Mammary microvascular endothelial cell (primary cell): ENCODE data around the gene SLC6A8. TPM values are rescaled to one million over a fixed set of nuclear protein-coding genes. Genes with fewer than 3 reads are reported as not detected.

Experiments
- total RNA-seq: library from RNA; depleted of rRNA; stranded (reverse); fragments of >200 nt; gene quantifications from 2 replicates; pipeline ENCODE4 v1.2.3, GENCODE V29; 2015

Gene SLC6A8
- total RNA-seq = 1.4 and 2.0 TPM in 2 replicates

DNA sequence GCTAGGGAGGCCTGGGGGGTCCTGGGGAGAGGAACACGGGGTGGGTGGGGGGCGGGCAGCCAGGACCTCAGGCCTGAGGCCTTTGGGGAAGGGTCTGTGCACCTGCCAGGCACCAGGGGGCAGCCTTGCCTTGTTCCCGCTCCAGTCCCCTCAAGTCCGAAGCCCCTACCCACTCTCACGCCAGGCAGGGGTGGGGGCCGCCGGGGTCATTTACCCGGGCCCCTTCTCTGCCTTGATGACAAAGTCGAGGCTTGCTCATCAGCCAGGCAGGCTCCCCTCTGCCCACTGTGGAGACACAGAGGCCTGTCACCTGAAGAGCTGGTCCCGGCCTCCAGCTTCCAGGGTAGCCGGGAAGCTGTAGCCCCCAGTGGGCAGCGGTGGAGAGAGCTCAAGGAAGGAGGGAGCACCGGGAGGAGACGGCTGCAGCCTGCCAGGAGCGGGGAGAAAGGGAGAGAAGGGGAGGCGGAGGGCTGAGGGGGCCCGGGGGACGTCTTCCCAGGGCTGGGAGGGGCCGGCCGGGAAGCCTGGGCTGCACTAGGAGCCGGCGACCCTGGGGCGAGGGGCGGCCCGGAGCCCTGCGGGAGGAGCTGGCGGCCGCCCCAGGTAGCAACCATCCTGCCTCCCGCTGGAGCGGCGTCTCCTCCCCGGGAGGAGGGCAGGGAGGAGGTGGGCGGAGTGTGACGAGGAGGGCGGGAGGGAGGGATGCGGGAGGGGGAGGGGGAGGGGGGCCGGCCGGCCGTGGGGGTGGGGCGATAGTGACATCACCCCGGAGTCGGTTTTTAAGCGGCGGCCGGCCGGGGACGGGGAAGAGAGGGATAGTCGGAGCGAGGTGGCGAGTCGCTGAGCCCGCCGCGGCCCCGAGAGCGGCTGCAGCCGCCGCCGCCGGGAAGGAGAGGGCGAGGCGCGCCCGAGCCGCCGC lies at the start of gene SLC6A8:
TSS of gene SLC6A8 (plus strand) at position 806 of the 919 bp plus-strand sequence. CDS start 649 bp downstream, outside the sequence.

DNA sequence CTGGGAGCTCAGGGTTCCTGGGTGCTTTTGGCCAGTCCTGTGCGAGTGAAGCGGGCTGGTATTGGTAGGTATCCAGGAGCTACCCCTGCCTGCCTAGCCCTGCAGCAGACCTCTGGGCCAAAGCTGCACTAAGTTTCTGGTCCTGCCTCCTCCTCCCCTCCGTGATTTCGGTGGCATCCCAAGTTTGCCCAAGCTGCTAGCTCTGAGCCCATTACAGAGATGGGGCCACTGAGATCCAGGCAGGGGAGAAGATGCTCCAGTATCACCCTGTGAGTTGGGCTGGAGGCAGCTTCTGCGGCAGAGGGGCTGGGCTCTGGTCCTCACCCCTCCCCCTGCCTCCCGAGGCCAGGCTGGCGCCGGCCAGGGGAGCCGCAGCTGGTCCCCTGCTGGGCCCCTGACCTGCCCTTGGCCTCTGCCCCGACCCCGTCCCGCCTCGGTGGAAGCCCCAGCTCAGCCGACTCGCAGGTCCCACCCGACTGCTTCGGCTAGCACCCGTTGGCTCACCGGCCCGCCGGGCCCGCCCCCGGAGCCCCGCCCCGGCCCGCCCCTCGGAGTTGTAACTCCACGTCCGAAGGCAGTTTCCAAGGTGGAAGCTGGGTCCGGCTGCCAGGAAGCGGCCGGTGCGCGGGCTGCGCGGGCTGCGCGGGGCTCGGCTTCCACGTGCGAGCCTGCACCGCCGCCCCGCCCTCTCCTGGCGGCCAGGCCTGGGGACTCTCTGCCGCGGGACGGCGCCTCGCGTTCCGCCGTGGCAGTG lies 40.9 kb upstream of the SLC6A8 start, which contains the start of gene DUSP9:
TSS of gene DUSP9 (plus strand) at position 584 of the 754 bp plus-strand sequence. CDS start 751 bp downstream, outside the sequence.

DNA sequence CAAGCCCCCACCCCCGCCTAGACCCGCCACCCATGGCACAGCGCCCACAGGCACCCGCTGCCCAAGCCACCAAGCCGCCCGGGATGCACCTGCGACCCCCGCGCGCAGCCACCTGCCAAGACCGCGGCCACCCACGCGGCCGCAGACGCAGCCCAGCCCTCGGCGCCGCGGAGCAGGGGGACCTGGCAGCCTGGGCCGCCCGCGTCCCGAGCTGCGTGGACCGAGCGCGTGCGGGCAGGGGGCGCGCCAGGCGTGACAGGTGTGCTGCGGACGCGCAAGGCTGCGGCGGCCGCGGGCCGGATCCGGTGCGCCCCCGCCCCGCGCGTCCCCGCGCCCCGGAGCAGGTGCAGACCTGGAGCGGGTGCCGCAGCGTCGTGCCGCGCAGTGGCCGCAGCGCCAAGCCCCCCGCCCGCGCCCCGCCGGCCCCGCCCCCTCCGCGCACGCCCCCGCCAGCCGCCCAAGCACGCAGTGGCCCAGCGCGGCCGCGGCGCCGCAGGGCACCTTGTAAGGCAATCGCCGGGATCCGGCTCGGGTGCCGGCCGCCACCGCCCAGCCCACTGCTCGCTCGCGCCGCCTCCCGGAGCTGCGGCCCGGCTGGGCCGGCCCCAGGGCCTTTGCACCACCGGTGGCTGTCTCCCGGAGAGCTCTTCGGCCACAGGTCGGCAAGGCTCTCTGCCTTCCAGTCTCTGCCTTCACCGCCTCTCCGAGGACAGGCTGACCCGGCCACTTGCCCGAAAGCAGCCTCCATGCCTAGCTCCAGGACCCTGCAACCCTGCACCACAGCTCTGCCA lies 14.1 kb upstream of the SLC6A8 start, which contains the start of gene PNCK:
TSS of gene PNCK (minus strand) at position 386 of the 791 bp plus-strand sequence. CDS start 737 bp downstream, outside the sequence.

DNA sequence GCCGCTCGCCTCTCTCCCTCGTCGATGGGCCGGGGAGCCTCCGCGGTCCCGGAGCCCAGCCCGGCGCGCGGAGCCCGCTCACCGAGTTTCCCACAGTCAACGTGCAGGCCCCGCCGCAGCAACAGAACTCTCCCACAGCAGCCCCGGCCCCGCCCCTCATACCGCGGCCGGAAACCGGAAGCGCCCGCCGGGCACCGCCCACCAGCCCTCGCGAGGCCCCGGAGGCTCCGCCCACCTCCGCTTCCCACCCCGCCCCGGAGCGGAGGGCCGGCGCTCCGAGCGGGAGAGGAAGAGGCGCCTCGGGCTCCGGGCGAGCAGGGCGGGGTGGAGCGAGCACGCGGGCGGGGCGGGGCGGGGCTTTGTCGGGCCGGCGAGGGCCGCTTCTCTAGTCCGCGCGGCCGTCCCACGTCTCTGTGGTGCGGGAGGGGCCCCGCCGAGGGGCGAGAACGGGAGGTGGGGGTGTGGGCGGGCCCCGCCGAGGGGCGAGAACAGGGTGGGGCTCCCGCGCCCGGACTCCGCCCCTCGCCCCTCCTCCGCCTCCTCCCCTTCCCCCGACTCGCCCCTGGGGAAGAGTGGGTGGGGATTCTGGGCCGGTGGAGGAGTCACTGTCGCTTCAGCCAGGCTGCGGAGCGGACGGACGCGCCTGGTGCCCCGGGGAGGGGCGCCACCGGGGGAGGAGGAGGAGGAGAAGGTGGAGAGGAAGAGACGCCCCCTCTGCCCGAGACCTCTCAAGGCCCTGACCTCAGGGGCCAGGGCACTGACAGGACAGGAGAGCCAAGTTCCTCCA lies 36.7 kb downstream of the SLC6A8 start, which contains the start of the genes ABCD1 and BCAP31:
TSS of gene ABCD1 (plus strand) at position 605 of the 787 bp plus-strand sequence. CDS start 411 bp downstream, outside the sequence.
TSS of gene BCAP31 (minus strand) at position 136 of the 787 bp plus-strand sequence. CDS start 1,143 bp downstream, outside the sequence.

Other genes with a start within 250 kb of the SLC6A8 start
- 2.2 TPM in 1 of 2 replicates, not detected in the other for gene TREX2, start 241.9 kb upstream of the SLC6A8 start, total RNA-seq
- 34.5 and 42.4 TPM in 2 replicates for gene HAUS7, start 217.3 kb upstream of the SLC6A8 start, total RNA-seq
- gene BGN, start 192.9 kb upstream of the SLC6A8 start, total RNA-seq = 6.0 and 7.2 TPM in 2 replicates
- gene ATP2B3, start 170.3 kb upstream of the SLC6A8 start, total RNA-seq = not detected in 2 replicates
- 46.2 and 47.6 TPM in 2 replicates for gene CCNQ, start 88.8 kb upstream of the SLC6A8 start, total RNA-seq
- gene DUSP9, start 40.7 kb upstream of the SLC6A8 start, total RNA-seq = not detected in 2 replicates
- not detected in 2 replicates for gene PNCK, start 14.1 kb upstream of the SLC6A8 start, total RNA-seq
- gene BCAP31, start 36.5 kb downstream of the SLC6A8 start, total RNA-seq = 218 and 225 TPM in 2 replicates
- gene ABCD1, start 36.9 kb downstream of the SLC6A8 start, total RNA-seq = 12.3 and 14.3 TPM in 2 replicates
- 3.5 and 10.6 TPM in 2 replicates for gene PLXNB3, start 76.3 kb downstream of the SLC6A8 start, total RNA-seq
- gene SRPK3, start 93.1 kb downstream of the SLC6A8 start, total RNA-seq = under 0.01 TPM in 1 of 2 replicates, not detected in the other
- 50.8 and 71.7 TPM in 2 replicates for gene IDH3G, start 106.4 kb downstream of the SLC6A8 start, total RNA-seq
- 216 and 289 TPM in 2 replicates for gene SSR4, start 106.7 kb downstream of the SLC6A8 start, total RNA-seq
- gene PDZD4, start 142.6 kb downstream of the SLC6A8 start, total RNA-seq = not detected in 2 replicates
- gene L1CAM, start 198.2 kb downstream of the SLC6A8 start, total RNA-seq = 0.05 TPM in 1 of 2 replicates, not detected in the other
- gene AVPR2, start 216.7 kb downstream of the SLC6A8 start, total RNA-seq = 0.47 TPM in 1 of 2 replicates, not detected in the other
- gene ARHGAP4, start 238.3 kb downstream of the SLC6A8 start, total RNA-seq = 2.3 and 5.2 TPM in 2 replicates
- 166 and 169 TPM in 2 replicates for gene NAA10, start 247.1 kb downstream of the SLC6A8 start, total RNA-seq